ENCODE measurements around the gene TAB2.

DNA sequence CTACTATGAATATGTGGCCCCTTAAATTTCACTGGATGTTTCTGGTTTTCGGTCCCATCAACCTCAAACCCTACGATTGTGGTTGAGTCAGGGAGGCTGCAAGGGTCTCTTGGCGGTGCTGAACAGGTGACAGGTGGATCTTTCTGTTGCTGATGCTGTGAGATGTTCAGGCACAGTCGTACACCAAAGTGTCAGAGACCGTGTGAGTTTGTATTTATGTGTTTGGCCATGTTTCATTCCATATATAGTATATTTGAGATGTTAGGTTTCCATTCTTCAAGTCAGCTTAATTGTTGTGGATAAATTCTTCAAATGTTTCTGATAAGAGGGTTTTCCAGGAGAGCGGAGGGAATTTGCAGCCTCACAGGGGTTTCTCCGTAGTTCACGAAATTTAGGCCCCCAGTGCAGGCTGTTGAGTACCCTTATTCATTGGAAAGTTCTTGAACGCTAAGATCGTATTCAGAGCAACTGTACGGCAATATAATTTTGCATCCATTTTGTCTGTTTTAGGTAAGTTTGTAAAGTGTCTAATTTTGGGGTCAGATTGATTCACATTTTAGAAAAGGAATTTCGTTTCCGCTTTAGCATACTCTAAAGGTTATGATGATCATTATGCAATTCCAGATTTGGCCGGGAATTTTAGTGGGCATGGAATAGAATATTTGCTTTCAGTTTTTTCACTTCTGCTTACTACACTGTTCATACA is 1.2 kb downstream of the TAB2 start:
- TF ChIP-seq, protein P1, sequence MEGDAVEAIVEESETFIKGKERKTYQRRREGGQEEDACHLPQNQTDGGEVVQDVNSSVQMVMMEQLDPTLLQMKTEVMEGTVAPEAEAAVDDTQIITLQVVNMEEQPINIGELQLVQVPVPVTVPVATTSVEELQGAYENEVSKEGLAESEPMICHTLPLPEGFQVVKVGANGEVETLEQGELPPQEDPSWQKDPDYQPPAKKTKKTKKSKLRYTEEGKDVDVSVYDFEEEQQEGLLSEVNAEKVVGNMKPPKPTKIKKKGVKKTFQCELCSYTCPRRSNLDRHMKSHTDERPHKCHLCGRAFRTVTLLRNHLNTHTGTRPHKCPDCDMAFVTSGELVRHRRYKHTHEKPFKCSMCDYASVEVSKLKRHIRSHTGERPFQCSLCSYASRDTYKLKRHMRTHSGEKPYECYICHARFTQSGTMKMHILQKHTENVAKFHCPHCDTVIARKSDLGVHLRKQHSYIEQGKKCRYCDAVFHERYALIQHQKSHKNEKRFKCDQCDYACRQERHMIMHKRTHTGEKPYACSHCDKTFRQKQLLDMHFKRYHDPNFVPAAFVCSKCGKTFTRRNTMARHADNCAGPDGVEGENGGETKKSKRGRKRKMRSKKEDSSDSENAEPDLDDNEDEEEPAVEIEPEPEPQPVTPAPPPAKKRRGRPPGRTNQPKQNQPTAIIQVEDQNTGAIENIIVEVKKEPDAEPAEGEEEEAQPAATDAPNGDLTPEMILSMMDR (IDR thresholded peaks at IDR 0.05) = no peak
- no peak for TF ChIP-seq POLR2A (IDR thresholded peaks at IDR 0.05)
